NCI-H526 treated with DMSO at 0.1 percent for 48 hours (cell line): Measurements from ENCODE around the gene ZDHHC20.
"Not testable (repeated sequence)": the region's sequence is repeated elsewhere in the genome, so short reads cannot be mapped to it uniquely, and the experiment has no call there.

Experiments
- DNase-seq: peaks from one replicate; lab custom pipeline; 2025; lab: John Stamatoyannopoulos, UW

The ZDHHC20 gene

DNA sequence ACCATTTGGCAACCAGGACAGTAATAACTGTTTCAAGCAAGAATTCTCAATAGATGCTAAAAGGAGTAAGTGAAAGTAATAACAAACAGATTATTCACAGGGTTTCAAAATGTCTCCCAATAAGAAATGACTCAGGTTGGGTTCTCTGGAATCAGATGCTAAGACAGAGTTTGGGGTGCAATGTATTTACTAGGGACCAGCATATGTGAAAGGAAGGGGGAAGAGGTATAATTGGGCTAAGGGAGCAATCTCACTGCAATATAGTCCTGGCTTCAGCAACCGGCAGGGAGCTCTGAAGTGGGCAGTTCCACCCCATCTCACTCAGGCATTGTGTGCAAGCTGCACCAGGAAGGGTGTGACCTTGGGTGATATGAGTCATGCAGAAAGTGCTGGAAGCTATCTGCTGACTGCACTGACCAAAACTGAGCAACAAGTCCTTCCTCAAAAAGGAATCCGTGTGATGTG lies 23.4 kb downstream of the ZDHHC20 start:
- DNase-seq = no peak

GRCh38 chr13:21435231-21435630 lies 23.9 kb downstream of the ZDHHC20 start:
- no peak for DNase-seq

DNA sequence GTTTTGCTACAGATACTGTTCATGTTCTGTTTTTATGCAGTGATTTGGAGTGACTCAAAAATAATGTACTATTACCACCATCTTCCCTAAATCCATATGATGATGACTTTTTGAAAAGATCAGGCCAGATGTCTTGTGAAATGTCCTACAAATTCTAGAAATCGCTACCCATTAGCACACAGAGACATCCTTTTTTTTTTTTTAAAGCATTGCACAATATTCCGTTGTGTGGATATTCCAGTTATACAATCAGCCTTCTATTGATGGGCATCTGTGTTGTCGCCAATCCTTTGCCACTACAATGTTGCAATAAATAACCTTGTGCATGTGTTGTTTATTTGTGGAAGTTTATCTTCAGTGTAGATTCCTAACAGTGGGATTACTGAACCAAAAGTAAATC lies 24.5 kb downstream of the ZDHHC20 start:
- no peak for DNase-seq

GRCh38 chr13:21429211-21429610 lies 29.9 kb downstream of the ZDHHC20 start:
- DNase-seq = no peak

- no peak for DNase-seq
These were observed 31.4 kb downstream of the ZDHHC20 start for GRCh38 chr13:21427741-21428140.

DNA sequence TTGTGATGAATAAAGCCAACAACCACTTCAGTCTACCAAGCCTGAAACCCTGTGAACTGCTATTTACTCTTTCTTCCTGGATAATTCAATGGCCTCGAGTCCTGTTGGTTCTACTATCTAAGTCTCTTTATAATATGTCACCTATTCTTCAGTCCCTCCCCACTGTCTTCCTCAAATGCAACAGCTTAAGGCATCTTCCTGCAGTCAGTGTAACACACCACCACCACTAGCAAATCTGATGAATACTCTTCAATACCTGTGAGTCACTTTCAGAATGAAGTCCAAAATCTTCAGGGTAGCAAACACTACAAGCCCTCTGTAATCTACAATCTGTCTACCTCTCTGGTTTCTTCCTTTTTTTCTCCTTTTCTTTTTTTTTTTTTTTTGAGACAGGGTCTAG lies 32.9 kb downstream of the ZDHHC20 start:
- no peak for DNase-seq

DNA sequence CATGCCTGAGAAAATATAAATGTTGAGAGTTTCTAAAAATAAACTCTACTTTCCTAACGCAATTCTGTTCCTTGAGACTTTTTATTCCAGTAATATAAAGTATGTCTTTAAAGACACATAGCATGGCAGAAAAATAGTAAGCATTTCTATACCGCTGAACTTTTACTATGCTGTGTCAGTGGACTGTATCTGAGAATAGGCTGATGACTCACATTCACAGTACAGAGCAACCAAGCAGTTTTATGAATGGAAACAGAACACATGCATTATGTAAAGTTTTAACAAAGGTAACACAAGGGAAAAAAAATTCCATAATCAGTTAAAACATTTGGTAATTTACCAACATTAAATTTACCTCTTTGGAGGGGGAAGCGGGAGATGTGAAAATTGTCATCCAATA lies 38.4 kb downstream of the ZDHHC20 start:
- DNase-seq = no peak

- DNase-seq = no peak
These were observed 46.1 kb downstream of the ZDHHC20 start for GRCh38 chr13:21413013-21413412.

DNA sequence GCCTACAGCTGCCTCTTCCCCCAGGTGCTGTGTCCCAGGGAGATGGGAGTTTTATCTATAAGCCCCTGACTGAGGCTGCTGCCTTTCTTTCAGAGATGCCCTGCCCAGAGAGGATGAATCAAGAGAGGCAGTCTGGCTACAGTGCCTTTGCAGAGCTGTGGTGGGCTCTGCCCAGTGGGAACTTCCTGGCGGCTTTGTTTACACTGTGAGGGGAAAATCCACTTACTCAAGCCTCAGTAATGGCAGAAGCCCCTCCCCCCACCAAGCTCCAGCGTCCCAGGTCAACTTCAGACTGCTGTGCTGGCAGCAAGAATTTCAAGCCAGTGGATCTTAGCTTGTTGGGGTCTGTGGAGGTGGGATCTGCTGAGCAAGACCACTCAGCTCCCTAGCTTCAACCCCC lies 48.6 kb downstream of the ZDHHC20 start:
- not testable (repeated sequence) for DNase-seq

- DNase-seq = no peak
These were observed 53.8 kb downstream of the ZDHHC20 start for GRCh38 chr13:21405309-21405708.

DNA sequence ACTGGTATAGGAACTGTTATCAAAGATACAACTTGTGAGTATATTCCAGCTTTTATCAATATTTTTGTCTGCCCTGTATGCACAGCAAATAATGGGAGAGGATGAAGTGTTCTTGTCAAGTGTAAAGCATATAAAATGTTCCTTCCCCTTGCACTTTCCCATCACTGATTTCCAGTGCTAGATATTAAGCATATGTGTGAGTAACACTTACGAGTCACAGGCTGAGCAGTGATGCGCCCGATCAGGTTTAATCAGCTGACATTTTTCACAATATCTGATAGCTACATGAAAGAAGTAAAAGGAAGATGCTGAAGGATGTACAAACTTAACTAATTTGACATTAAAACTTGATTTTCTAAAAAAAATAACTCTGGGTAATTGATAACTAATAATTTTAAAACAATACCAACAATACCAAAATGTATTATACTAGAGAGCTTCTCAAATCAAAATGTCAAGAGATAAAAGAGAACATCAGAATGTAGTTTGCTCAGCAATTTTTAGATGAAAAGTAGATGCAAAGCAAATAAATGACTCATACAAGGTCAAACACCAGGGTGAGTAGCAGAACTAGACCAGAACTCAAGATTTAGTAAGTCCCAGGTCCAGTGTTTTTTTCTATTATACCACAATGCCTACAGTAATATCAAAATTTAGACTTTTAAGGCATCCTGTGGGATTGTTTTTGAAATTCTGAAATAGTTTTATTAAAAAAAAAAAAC lies 56.4 kb downstream of the ZDHHC20 start:
- DNase-seq = no peak

DNA sequence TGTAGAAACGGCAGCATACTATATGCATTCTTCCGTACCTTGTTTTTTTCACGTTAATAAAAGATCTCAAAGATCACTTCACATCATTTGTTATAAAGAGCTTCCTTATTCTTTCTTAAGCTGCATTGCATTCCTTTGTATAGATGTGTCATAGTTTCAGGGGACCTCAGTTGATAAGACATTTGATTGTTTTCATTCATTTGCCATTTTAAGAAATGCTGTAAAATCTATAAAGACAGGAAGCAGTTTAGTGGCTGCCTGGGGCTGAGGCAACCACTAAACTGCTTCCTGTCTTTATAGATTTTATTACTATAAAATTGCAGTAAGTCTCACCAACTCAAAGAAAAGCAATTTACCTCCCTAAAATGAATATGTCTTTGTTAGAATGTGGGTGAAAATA lies 59.4 kb downstream of the ZDHHC20 start:
- no peak for DNase-seq

DNA sequence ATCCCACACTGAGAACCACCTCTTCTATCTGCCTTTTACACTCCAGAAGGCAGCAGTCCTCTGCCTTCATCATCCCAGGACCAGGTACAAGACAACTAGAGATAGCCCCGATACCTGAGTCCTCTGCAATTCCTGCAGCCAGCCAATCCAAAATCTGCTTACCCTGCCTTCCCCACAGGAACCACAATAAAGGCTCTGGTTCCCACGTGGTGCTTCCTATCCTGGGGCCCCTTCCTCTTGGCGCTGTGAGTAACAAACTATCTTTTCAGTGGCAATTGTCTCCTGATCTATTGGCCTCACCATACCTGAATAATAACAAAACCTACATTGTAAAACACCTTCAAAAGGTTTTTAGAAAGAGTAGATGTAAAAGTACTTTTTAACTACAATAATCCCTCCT lies 63.1 kb downstream of the ZDHHC20 start:
- DNase-seq = no peak

GRCh38 chr13:21389124-21389523 lies 70.0 kb downstream of the ZDHHC20 start:
- no peak for DNase-seq

- DNase-seq = no peak
These were observed 73.4 kb downstream of the ZDHHC20 start for GRCh38 chr13:21385710-21386109.

DNA sequence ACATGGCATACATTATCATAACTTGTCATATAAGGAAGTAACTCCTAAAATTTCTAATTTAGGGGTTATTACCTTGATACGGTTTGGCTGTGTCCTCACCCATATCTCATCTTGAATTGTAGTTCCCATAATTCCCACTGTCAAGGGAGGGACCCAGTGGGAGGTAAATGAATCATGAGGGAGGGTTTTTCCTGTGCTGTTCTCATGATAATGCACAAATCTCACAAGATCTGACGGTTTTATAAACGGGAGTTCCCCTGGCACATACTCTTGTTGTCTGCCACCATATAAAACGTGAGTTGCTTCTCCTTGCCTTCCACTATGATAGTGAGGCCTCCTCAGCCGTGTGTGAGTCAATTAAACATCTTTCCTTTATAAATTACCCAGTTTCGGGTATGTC lies 76.0 kb downstream of the ZDHHC20 start:
- no peak for DNase-seq

DNA sequence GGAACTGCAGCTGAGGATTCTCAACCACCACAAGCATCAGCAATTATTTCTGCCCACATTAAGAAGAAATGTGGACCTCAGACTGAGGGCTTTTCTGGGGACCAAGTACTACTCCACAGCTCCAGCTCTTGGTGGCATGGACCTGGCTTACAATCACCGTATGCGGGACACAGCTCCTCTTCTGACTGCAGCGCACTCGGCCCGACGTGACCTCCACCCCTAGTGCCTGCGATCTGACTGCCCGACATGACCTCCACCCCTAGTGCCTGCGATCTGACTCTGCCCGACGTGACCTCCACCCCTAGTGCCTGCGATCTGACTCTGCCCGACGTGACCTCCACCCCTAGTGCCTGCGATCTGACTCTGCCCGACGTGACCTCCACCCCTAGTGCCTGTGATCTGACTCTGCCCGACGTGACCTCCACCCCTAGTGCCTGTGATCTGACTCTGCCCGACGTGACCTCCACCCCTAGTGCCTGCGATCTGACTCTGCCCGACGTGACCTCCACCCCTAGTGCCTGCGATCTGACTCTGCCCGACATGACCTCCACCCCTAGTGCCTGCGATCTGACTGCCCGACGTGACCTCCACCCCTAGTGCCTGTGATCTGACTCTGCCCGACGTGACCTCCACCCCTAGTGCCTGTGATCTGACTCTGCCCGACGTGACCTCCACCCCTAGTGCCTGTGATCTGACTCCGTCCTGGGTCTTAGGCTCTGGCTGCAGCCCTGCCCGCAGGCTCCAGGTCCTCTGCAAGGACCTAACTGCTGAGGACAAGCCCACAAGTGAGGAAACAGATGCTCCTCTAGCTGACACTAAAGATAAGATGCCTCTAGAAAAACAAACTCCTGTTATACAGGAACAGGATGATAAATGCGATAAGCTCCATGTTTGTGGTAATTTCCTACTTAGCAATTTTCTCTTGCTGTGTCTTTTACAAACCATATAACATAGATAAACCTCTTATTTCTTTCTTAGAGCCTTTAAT lies 81.8 kb downstream of the ZDHHC20 start:
- DNase-seq = not testable (repeated sequence)

DNA sequence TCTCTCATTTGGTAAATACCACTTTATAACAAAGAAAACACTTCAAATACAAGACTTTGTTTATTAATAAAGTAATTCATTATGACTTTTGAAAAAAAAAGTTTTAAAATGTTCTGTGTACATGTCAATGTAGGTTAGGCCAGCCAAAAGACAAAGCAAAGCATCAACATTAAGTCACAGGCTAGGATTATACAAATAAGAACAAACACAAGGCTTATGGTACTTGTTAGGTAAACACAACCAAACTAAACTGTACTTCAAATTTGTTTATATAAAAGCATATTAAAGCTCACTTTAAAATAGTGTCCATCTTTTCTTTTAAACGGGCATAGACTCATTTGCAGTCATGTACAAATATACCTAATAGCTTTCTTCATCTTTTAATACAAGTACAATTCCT lies 86.6 kb downstream of the ZDHHC20 start:
- peak; percentile 60 for DNase-seq

DNA sequence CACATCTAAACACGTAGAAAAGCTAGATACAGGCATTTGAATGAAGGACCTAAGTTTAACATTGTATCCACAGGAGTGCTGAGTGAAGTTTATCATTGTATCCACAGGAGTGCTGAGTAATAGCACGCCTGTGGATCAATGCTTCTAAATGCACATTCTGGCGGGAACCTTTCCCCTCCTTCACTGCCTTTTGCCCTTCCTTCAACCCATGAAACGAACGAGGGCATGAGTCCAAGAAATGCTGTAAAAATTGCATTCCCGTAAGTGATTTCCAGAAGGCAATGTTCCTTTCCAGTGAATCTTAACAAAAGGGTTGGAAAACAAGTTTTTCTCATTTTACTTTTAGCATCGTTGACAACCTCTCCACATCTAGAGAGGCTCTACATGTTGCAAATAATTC lies 88.1 kb downstream of the ZDHHC20 start:
- no peak for DNase-seq

DNA sequence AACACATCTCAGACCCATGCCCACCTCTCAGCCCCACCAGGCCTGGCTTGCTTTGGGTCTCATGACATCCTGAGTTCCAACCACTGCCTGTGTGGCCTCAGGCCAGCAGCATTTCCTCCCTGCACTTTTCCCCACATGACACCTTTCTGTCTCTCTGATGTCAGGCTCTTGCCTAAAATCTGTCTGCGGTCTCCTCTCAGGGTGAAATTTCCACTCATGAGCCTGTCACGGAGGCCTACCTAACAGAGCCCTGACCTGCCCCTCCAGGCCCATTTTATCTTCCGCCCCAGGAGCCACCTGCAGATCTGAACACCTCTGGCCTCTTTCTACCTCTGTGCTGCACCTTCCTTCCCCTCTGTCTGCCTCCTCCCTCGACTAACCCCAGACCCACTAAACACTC lies 93.5 kb downstream of the ZDHHC20 start:
- no peak for DNase-seq

- no peak for DNase-seq
These were observed 94.2 kb downstream of the ZDHHC20 start for GRCh38 chr13:21364916-21365315.

GRCh38 chr13:21364357-21364756 lies 94.7 kb downstream of the ZDHHC20 start:
- DNase-seq = no peak

DNA sequence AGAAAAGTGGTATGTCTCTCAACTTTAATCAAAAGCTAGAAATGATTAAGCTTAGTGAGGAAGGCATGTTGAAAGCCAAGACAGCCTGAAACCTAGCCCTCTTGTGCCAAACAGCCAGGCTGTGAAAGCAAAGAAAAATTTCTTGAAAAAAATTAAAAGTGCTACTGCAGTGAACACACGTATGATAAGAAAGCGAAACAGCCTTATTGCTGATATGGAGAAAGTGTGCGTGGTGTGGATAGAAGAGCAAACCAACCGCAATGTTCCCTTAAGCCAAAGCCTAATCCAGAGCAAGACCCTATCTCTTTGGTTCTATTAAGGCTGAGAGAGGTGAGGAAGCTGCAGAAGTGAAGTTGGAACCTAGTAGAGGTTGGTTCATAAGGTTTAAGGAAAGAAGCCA lies 96.4 kb downstream of the ZDHHC20 start:
- no peak for DNase-seq
